Endothelial cell of umbilical vein (primary cell): Measurements from ENCODE around the gene AQP2. TPM values are rescaled to one million over a fixed set of nuclear protein-coding genes. Genes with fewer than 3 reads are reported as not detected.

Experiments
- BruUV-seq: library from RNA; stranded (reverse); fragments of 400-500 nt; replicated peaks from 2 replicates; lab custom pipeline; 2021; lab: Mats Ljungman, UMichigan
- CTCF ChIA-PET: fragments of 300-600, 350-600 bp; sonication (Branson Sonifier 250); formaldehyde crosslinking; loops from one replicate; lab custom pipeline; 2021; ENCODE audit warnings: antibody characterized with exemption, inconsistent platforms; lab: Charles Lee
- POLR2A ChIA-PET: fragments of 300-600, 350-600 bp; sonication (Branson Sonifier 250); formaldehyde crosslinking; loops from one replicate; lab custom pipeline; 2021; ENCODE audit warnings: antibody characterized with exemption, inconsistent platforms; lab: Charles Lee
- DNase-seq: peaks from one replicate; pipeline ENCODE4 v3.0.0-alpha.2; 2011; ENCODE audit warnings: low read depth, low spot score
- FAIRE-seq: peaks from 2 replicates; lab custom pipeline; 2011; peaks lifted over from hg19 to GRCh38; lab: Jason Lieb, UNC
- H2AFZ ChIP-seq: 2 replicates; pipeline ENCODE4 v1.6.0; 2012; ENCODE audit warnings: low read depth, low read length, control low read depth, inconsistent platforms
- H3K27ac ChIP-seq: 2 replicates; pipeline ENCODE4 v1.5.1; 2011; ENCODE audit warnings: low read depth, mild to moderate bottlenecking, control low read depth, low read length, moderate library complexity; ENCODE audit not compliant: insufficient read depth
- H3K27me3 ChIP-seq, 2 experiments: 2 replicates each; pipeline versions ENCODE4 v1.6.0 to v1.6.1; 2011; ENCODE audit warnings: low read length in 2 of 2, mixed read lengths in 1 of 2; ENCODE audit not compliant: control insufficient read depth in 2 of 2, insufficient read depth in 2 of 2
- H3K36me3 ChIP-seq, 2 experiments: 2 replicates in 1 of 2; 3 replicates in 1 of 2; pipeline ENCODE4 v1.5.1; 2011; ENCODE audit warnings: low read length in 2 of 2, mild to moderate bottlenecking in 1 of 2, moderate library complexity in 1 of 2; ENCODE audit not compliant: control insufficient read depth in 2 of 2, insufficient read depth in 2 of 2; ENCODE audit errors: extremely low read depth in 1 of 2
- H3K4me1 ChIP-seq: 3 replicates; pipeline ENCODE4 v1.5.1; 2011; ENCODE audit warnings: mild to moderate bottlenecking, low read length; ENCODE audit not compliant: control insufficient read depth, insufficient read depth; ENCODE audit errors: extremely low read depth
- H3K4me2 ChIP-seq: 2 replicates; pipeline ENCODE4 v1.6.1; 2011; ENCODE audit warnings: low read length, control low read depth, mixed read lengths; ENCODE audit not compliant: insufficient read depth
- H3K4me3 ChIP-seq, 3 experiments: fragments of 200-600 bp in 1 of 3; sonication (generic), shearing (Covaris generic) in 1 of 3; replicated peaks in 1 of 3; 2 replicates each; pipeline ENCODE4 v1.5.1; 2011 to 2016; ENCODE audit warnings: control low read depth in 3 of 3, low read length in 3 of 3, mild to moderate bottlenecking in 2 of 3, inconsistent platforms in 1 of 3, low read depth in 1 of 3, moderate library complexity in 1 of 3; ENCODE audit not compliant: insufficient read depth in 1 of 3
- H3K79me2 ChIP-seq: 2 replicates; pipeline ENCODE4 v1.6.0; 2012; ENCODE audit warnings: low read length, inconsistent platforms; ENCODE audit not compliant: control insufficient read depth, insufficient read depth
- H3K9ac ChIP-seq: replicated peaks from 2 replicates; pipeline ENCODE3; 2011; ENCODE audit warnings: low read length, control low read depth; ENCODE audit not compliant: insufficient read depth; ENCODE audit errors: extremely low read depth
- H3K9me1 ChIP-seq: replicated peaks from 3 replicates; pipeline ENCODE4 v1.6.0; 2011; ENCODE audit warnings: mild to moderate bottlenecking, low read length; ENCODE audit not compliant: control insufficient read depth, insufficient read depth; ENCODE audit errors: extremely low read depth
- H3K9me3 ChIP-seq: replicated peaks from 2 replicates; pipeline ENCODE4 v1.5.1; 2012; ENCODE audit warnings: low read length, inconsistent platforms; ENCODE audit not compliant: control insufficient read depth, insufficient read depth
- H4K20me1 ChIP-seq: replicated peaks from 2 replicates; pipeline ENCODE3; 2011; ENCODE audit warnings: mild to moderate bottlenecking, low read length; ENCODE audit not compliant: control insufficient read depth, insufficient read depth; ENCODE audit errors: extremely low read depth
- CTCF ChIP-seq, 2 donors: IDR thresholded peaks; 1 replicate in 1 of 2; 2 replicates in 1 of 2; pipeline ENCODE4 v1.5.1; 2011; ENCODE audit warnings: low read length in 2 of 2, mild to moderate bottlenecking in 2 of 2, moderate library complexity in 2 of 2, control low read depth in 1 of 2, inconsistent platforms in 1 of 2, low read depth in 1 of 2; ENCODE audit not compliant: insufficient read depth in 1 of 2; ENCODE audit errors: extremely low read depth in 1 of 2
- EZH2 ChIP-seq: IDR thresholded peaks from 2 replicates; pipeline ENCODE4 v1.6.1; 2012; ENCODE audit warnings: borderline replicate concordance, low read depth, mild to moderate bottlenecking, moderate library complexity, low read length, inconsistent platforms; ENCODE audit not compliant: severe bottlenecking
- FOS ChIP-seq: IDR thresholded peaks from 2 replicates; pipeline ENCODE4 v1.6.1; 2011; ENCODE audit warnings: mild to moderate bottlenecking, low read length, moderate library complexity, borderline replicate concordance; ENCODE audit not compliant: insufficient read depth
- GATA2 ChIP-seq: IDR thresholded peaks from 2 replicates; pipeline ENCODE4 v1.7.0; 2011; ENCODE audit warnings: low read depth, mild to moderate bottlenecking, moderate library complexity, mixed read lengths, low read length; ENCODE audit not compliant: insufficient read length, insufficient read depth
- JUN ChIP-seq: IDR thresholded peaks from 2 replicates; pipeline ENCODE4 v1.6.1; 2011; ENCODE audit warnings: borderline replicate concordance, low read depth; ENCODE audit not compliant: insufficient read length, insufficient read depth
- MYC ChIP-seq: IDR thresholded peaks from one replicate; pipeline ENCODE4 v1.6.1; 2011; ENCODE audit warnings: mild to moderate bottlenecking, low read depth, low read length
- POLR2A ChIP-seq: IDR thresholded peaks from 2 replicates; pipeline ENCODE4 v1.6.1; 2012; ENCODE audit warnings: low read depth, mild to moderate bottlenecking, control low read depth, low read length
- POLR2AphosphoS5 ChIP-seq: IDR thresholded peaks from 2 replicates; pipeline ENCODE4 v1.6.1; 2012; ENCODE audit warnings: low read depth, mild to moderate bottlenecking, control low read depth, low read length, moderate library complexity; ENCODE audit not compliant: insufficient read depth
- dilution Hi-C: fragments of 300-500 bp; cut with MboI; formaldehyde crosslinking; loops from one replicate; pipeline ENCODE4 v1.15.0; 2019; ENCODE audit warnings: low sequenced_read_pairs; ENCODE audit not compliant: extremely low pct_ligation_motif_present
- intact Hi-C: fragments of 100-400 bp; cut with micrococcal nuclease; formaldehyde crosslinking; loops from one replicate; pipeline ENCODE4 v1.10.0; 2022
- polyA plus RNA-seq, 4 experiments: library from polyadenylated mRNA; depleted of rRNA in 3 of 4; stranded (reverse) in 3 of 4; unstranded in 1 of 4; fragments of >200 nt; gene quantifications; 2 replicates each; pipeline versions ENCODE4 v1.2.1 to v1.2.3, GENCODE V29; 2011 to 2012; ENCODE audit warnings: missing spikeins in 1 of 4
- total RNA-seq: library from RNA; stranded (reverse); gene quantifications from 2 replicates; pipeline ENCODE4 v1.2.3, GENCODE V29; 2021
- TF ChIP-seq, protein P1 (sequence below): IDR thresholded peaks from 2 replicates; pipeline ENCODE4 v1.6.1; 2011; ENCODE audit not compliant: insufficient read depth, insufficient read length

The AQP2 gene
- total and polyA plus RNA-seq, 2 donors (not counting 3 experiments of a cell fraction or from before 2014, with no cell fraction given): not detected

GRCh38 chr12:49903700-49904423 lies 46.7 kb upstream of the AQP2 start, which contains the start of gene FAIM2:
Gene FAIM2, minus strand, starts transcription at chr12:49903900. Its CDS starts 108 bp downstream, at chr12:49903792.
- BruUV-seq: no TSS peak
- H3K4me3 ChIP-seq: no peak within 1 kb of the TSS
- peak within 1 kb of the TSS; percentile 64 for H2AFZ ChIP-seq
- no peaks in the 10 kb centered on the region for H3K4me1 ChIP-seq
- DNase-seq (no peak), FAIRE-seq (peak; percentile 62)
- peaks cover 0 to 2% of the 10 kb centered on the region in 2 experiments for H3K27me3 ChIP-seq
- H3K79me2 ChIP-seq: no peaks in the 10 kb centered on the region
- POLR2A ChIA-PET: interaction anchor here (0.6 kb wide), 1 partner anchor 599 kb away, joined by 5 read pairs; no protein-coding TSS in a partner anchor
- H3K36me3 ChIP-seq: no peaks in the 10 kb centered on the region
- H3K9ac ChIP-seq: no peak within 1 kb of the TSS
- dilution Hi-C loops (no loop called here), intact Hi-C loops (no loop called here)
- no peak within 1 kb of the TSS for H3K27ac ChIP-seq
- peak within 1 kb of the TSS; percentile 28 for H3K4me2 ChIP-seq
- no peaks in the 10 kb centered on the region for H3K9me3 ChIP-seq
- no peaks in the 10 kb centered on the region for H4K20me1 ChIP-seq
- CTCF ChIA-PET: no interaction called here
- no peaks in the 10 kb centered on the region for H3K9me1 ChIP-seq
- TF ChIP-seq EZH2 (peak; percentile 40), POLR2A (no peak)

- H3K36me3 ChIP-seq: no peaks in the 10 kb centered on the region
- H3K27me3 ChIP-seq: peaks cover 0 to 2% of the 10 kb centered on the region in 2 experiments
- dilution Hi-C loops: no loop called here
- intact Hi-C loops: no loop called here
- H3K4me3 ChIP-seq: no peak overlapping the region
- peaks cover 3% of the 10 kb centered on the region for H3K4me1 ChIP-seq
- no peaks in the 10 kb centered on the region for H3K9me1 ChIP-seq
- FAIRE-seq: no peak
- no peaks in the 10 kb centered on the region for H3K79me2 ChIP-seq
- ChIA-PET POLR2A (no interaction called here), CTCF (no interaction called here)
- no peak for TF ChIP-seq POLR2A
- TF ChIP-seq, protein P1, sequence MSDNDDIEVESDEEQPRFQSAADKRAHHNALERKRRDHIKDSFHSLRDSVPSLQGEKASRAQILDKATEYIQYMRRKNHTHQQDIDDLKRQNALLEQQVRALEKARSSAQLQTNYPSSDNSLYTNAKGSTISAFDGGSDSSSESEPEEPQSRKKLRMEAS: no peak
- TF ChIP-seq MYC: no peak
- no peak for TF ChIP-seq POLR2AphosphoS5
- no peak for TF ChIP-seq JUN
- no peak for TF ChIP-seq CTCF (IDR thresholded peaks at IDR 0.05; ENCODE audit: extremely low read depth in 1 of 2, insufficient read depth in 1 of 2, low read depth in 1 of 2, low read length in 2 of 2)
- no peak for TF ChIP-seq FOS
- TF ChIP-seq GATA2: no peak
- no peak for TF ChIP-seq EZH2
- no peaks in the 10 kb centered on the region for H3K9me3 ChIP-seq
- BruUV-seq: no TSS peak
- H3K4me2 ChIP-seq: no peak overlapping the region
- H2AFZ ChIP-seq: no peak overlapping the region
- H3K27ac ChIP-seq: no peak overlapping the region
- no peak for DNase-seq
- H3K9ac ChIP-seq: no peak overlapping the region
- no peaks in the 10 kb centered on the region for H4K20me1 ChIP-seq
Observed at GRCh38 chr12:49904601-49905000, 45.9 kb upstream of the AQP2 start.
